GM20000 (cell line): ENCODE results near the gene MYZAP.

Experiments
- DNase-seq: peaks from one replicate; pipeline ENCODE4 v3.0.0; 2012; ENCODE audit warnings: low spot score
- CTCF ChIP-seq: IDR thresholded peaks from 2 replicates; pipeline ENCODE4 v1.5.1; 2012; ENCODE audit warnings: mild to moderate bottlenecking, control low read depth; ENCODE audit errors: extremely low read depth, missing control alignments

MYZAP gene

GRCh38 chr15:57696146-57696545, 104.4 kb downstream of the MYZAP start:
- TF ChIP-seq CTCF: no peak
- DNase-seq: no peak

- TF ChIP-seq CTCF: no peak
- no peak for DNase-seq
Measured at GRCh38 chr15:57697588-57697987, 105.9 kb downstream of the MYZAP start.

- TF ChIP-seq CTCF: no peak
- no peak for DNase-seq
Measured at GRCh38 chr15:57698243-57698642, 106.5 kb downstream of the MYZAP start.

GRCh38 chr15:57698991-57699390, 107.3 kb downstream of the MYZAP start:
- no peak for DNase-seq
- TF ChIP-seq CTCF: no peak

GRCh38 chr15:57703387-57703786, 111.7 kb downstream of the MYZAP start:
- no peak for TF ChIP-seq CTCF
- DNase-seq: no peak

- DNase-seq: no peak
- no peak for TF ChIP-seq CTCF
Measured at GRCh38 chr15:57704441-57704840, 112.7 kb downstream of the MYZAP start.

GRCh38 chr15:57705746-57706404, 114.2 kb downstream of the MYZAP start:
- DNase-seq: no peak
- no peak for TF ChIP-seq CTCF
